Thyroid gland (tissue), 4 donors: Measurements from ENCODE around the gene PRMT7. TPM values are rescaled to one million over a fixed set of nuclear protein-coding genes. Genes with fewer than 3 reads are reported as not detected.

Experiments
- DNase-seq, 2 donors: peaks; one replicate each; pipeline ENCODE4 v3.0.0-alpha.2; 2019
- H3K27ac ChIP-seq, 3 donors: fragments of 200-600 bp; sonication (generic); 1 replicate in 2 of 3; 2 replicates in 1 of 3; pipeline ENCODE4 v1.5.1; 2016 to 2019; ENCODE audit warnings: mild to moderate bottlenecking in 1 of 3, moderate library complexity in 1 of 3
- H3K27me3 ChIP-seq: fragments of 200-600 bp; sonication (generic); one replicate; pipeline ENCODE4 v1.5.1; 2019
- H3K36me3 ChIP-seq, 2 donors: fragments of 200-600 bp; sonication (generic); one replicate each; pipeline ENCODE4 v1.5.1; 2016 to 2019
- H3K4me1 ChIP-seq, 2 donors: fragments of 200-600 bp; sonication (generic); one replicate each; pipeline ENCODE4 v1.5.1; 2017 to 2019
- H3K4me3 ChIP-seq, 3 donors: fragments of 200-600 bp; sonication (generic); replicated peaks in 1 of 3; 1 replicate in 2 of 3; 2 replicates in 1 of 3; pipeline ENCODE4 v1.5.1; 2016; ENCODE audit warnings: mild to moderate bottlenecking in 1 of 3
- H3K9me3 ChIP-seq: fragments of 200-600 bp; sonication (generic); one replicate; pipeline ENCODE4 v1.5.1; 2017
- CTCF ChIP-seq, 6 experiments: fragments of 200-600 bp in 3 of 6; fragments of 450-650 bp in 3 of 6; sonication (generic) in 3 of 6; IDR thresholded peaks; one replicate each; pipeline ENCODE4 v1.5.1; 2016 to 2019; ENCODE audit warnings: antibody characterized with exemption in 6 of 6, mild to moderate bottlenecking in 2 of 6, inconsistent platforms in 1 of 6, moderate library complexity in 1 of 6
- POLR2A ChIP-seq, 2 donors: fragments of 450-650 bp; IDR thresholded peaks; one replicate each; pipeline ENCODE4 v1.6.1; 2017; ENCODE audit warnings: antibody characterized with exemption in 2 of 2, mild to moderate bottlenecking in 2 of 2, moderate library complexity in 1 of 2
- WGBS, 2 donors: methylation state at CpG; one replicate each; pipeline ENCODE4 v1.1.5; 2017; 5-methylcytosine and 5-hydroxymethylcytosine counted together
- intact Hi-C: fragments of 100-400 bp; cut with DNase I; formaldehyde crosslinking; loops from one replicate; pipeline ENCODE4 v1.15.1; 2023
- total RNA-seq, 4 donors: library from RNA; depleted of rRNA; stranded (reverse); fragments of >200 nt; gene quantifications; one replicate each; pipeline ENCODE4 v1.2.3, GENCODE V29; 2016

PRMT7 gene
- total RNA-seq, 4 donors from 2014 or later, result 41.7 to 57.0 (median 46.9) TPM

DNA sequence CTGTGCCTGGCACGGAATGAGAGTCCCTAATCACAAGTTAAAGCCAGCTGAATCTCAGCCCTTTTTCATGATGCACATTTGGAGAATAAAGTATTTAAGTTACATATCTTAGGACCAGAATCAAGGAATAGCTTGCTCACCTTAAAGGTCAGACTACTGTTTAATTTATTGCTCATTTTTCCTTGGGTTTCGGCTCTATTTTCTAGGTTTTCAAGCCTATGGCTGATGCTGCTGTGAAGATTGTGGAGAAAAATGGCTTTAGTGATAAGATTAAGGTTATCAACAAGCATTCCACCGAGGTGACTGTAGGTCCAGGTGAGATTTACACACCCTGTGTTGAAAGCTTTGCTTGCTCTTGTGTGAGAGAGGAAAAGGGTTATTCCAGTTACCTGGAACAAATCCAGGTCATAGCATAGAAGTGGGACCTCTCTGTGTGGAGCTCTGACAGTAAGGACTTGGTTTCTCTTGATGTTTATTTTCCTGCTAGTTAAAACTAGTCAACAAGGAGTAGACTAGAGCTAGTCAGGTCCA, 18.1 kb downstream of the PRMT7 start:
- intact Hi-C loops, result loop anchor here (2.0 to 5.0 kb wide), 2 partner anchors 66 to 87 kb away; no protein-coding TSS in a partner anchor
- DNase-seq, result no peak
- Histone ChIP-seq H3K27me3 (no peaks in the 10 kb centered on the region), H3K36me3 (peaks cover 8 to 9% of the 10 kb centered on the region in 2 donors), H3K9me3 (no peaks in the 10 kb centered on the region), H3K4me1 (peaks cover 15 to 40% of the 10 kb centered on the region in 2 donors), H3K4me3 (no peak overlapping the region), H3K27ac (peak overlapping the region in 1 of 3 donors; percentile 10)
- WGBS, 2 donors, result 38 to 40% methylated on average over 3 of the region's 3 CpGs
- TF ChIP-seq CTCF (IDR thresholded peaks at IDR 0.05) (no peak), POLR2A (IDR thresholded peaks at IDR 0.05) (no peak)

DNA sequence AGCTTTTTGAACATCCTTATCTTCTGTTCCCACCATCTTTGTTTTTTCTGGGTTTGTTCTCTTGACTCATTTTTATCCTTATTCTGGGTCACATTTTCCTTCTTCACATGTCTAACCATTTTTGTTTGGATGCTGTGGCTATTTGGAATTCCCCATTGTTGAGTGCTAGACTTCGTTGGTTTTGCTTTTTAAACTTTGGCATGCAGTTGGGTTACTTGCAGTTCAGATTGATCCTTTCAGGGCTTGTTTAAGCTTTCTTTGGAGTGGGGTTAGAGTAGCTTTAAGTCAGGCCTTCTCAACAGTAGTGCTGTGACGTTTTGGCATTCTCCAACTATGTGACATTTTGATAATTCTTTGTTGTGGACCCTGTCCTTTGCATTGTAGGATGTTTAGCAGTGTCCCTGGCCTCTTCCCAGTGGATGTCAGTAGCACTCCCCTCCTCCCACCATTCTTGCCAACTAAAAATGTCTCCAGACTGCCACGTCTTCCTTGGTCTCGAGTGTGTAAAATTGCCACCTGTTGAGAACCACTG, 21.1 kb downstream of the PRMT7 start:
- no peak for DNase-seq
- 2 to 13% methylated on average over 4 of the region's 4 CpGs for WGBS, 2 donors
- H3K9me3 ChIP-seq, result no peaks in the 10 kb centered on the region
- H3K4me3 ChIP-seq, result no peak overlapping the region
- H3K27ac ChIP-seq, result peak overlapping the region; percentile 19 to 78 (median 74)
- H3K27me3 ChIP-seq, result no peaks in the 10 kb centered on the region
- H3K36me3 ChIP-seq, result no peaks in the 10 kb centered on the region
- TF ChIP-seq POLR2A (IDR thresholded peaks at IDR 0.05), result no peak
- TF ChIP-seq CTCF (IDR thresholded peaks at IDR 0.05), result no peak
- H3K4me1 ChIP-seq, result peaks cover 23 to 60% of the 10 kb centered on the region in 2 donors
- intact Hi-C loops, result no loop called here

DNA sequence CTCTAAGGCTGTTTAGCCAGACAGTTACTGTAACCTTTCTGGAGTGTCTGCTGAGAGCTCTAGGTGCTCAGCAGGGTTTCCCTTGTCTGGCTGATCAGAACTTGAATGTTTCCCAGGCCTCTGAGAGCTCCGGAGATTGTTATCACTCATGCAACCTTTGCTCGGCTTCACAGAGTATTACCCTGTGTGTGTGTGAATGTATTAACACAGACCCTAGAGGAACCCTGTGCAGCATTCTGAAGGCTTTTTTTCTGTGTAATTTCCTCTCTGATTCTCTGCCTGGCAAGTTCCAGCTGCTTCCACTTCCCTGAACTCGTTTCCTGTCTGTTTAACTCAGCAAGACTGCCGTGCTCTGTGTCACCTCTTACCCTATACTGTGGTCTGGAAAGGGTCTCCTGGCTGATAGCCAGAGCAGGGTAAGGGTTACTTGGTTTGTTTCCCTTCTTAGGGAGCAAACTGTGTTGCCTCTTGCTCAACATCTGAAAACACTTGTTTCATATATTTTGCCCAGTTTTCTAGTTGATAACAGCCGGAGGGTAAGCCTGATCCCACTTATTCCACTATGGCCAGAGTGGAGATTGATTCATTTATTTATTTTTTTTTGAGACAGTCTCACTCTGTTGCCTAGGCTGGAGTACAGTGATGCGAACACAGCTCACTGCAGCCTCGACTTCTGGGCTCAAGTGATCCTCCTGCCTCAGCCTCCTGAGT, 21.7 kb downstream of the PRMT7 start:
- H3K4me3 ChIP-seq, result no peak overlapping the region
- TF ChIP-seq CTCF (IDR thresholded peaks at IDR 0.05) (no peak), POLR2A (IDR thresholded peaks at IDR 0.05) (no peak)
- H3K27me3 ChIP-seq, result no peaks in the 10 kb centered on the region
- 25 to 28% methylated on average over 7 of the region's 7 CpGs for WGBS, 2 donors
- no peaks in the 10 kb centered on the region for H3K9me3 ChIP-seq
- DNase-seq, result peak; percentile 74 to 75
- peak overlapping the region; percentile 19 to 78 (median 74) for H3K27ac ChIP-seq
- intact Hi-C loops, result no loop called here
- peaks cover 24 to 62% of the 10 kb centered on the region in 2 donors for H3K4me1 ChIP-seq
- H3K36me3 ChIP-seq, result peaks cover 0 to 3% of the 10 kb centered on the region in 2 donors

GRCh38 chr16:68335175-68335574, 24.4 kb downstream of the PRMT7 start:
- no peak overlapping the region for H3K27ac ChIP-seq
- H3K4me3 ChIP-seq, result no peak overlapping the region
- intact Hi-C loops, result no loop called here
- peaks cover 40 to 68% of the 10 kb centered on the region in 2 donors for H3K4me1 ChIP-seq
- no peaks in the 10 kb centered on the region for H3K27me3 ChIP-seq
- DNase-seq, result no peak
- TF ChIP-seq CTCF (IDR thresholded peaks at IDR 0.05) (no peak), POLR2A (IDR thresholded peaks at IDR 0.05) (no peak)
- WGBS, 2 donors, result 91 to 95% methylated on average over 5 of the region's 5 CpGs
- peaks cover 0 to 5% of the 10 kb centered on the region in 2 donors for H3K36me3 ChIP-seq
- no peaks in the 10 kb centered on the region for H3K9me3 ChIP-seq
